ENCODE data around the gene ALDH1B1.
A peak's percentile ranks its signal among the peaks of the same experiment; 100 is the strongest.
"Not testable (repeated sequence)": the region's sequence is repeated elsewhere in the genome, so short reads cannot be mapped to it uniquely, and the experiment has no call there.

ALDH1B1 gene

DNA sequence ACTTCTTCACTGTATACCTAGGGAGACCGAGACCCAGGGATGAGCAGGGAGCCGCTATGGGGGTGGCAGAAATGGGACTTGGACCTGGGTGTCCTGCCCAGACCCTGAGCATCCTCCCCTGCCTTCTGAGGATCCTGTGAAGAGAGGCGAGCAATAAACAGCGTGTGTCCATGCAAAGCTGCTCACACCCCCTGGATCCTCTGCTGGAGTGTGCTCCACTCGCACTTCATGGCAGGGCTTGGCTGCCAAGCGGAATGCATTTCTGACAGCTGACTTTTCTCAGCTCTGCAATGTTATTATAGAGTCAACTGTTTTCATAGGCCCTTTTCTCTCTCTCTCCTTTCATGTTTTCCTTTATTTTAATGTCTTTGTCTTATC is 31.0 kb upstream of the ALDH1B1 start:
- DNase-seq (ENCODE audit: low spot score): no peak

- peak; percentile 70 for DNase-seq (ENCODE audit: low spot score)
Observed at GRCh38 chr9:38362852-38363588, 29.5 kb upstream of the ALDH1B1 start.

GRCh38 chr9:38363589-38363925 is 28.9 kb upstream of the ALDH1B1 start:
- no peak for DNase-seq (ENCODE audit: low spot score)

- no peak for DNase-seq (ENCODE audit: low spot score)
Observed at GRCh38 chr9:38367898-38368297, 24.6 kb upstream of the ALDH1B1 start.

- no peak for DNase-seq (ENCODE audit: low spot score)
Observed at GRCh38 chr9:38368731-38369130, 23.8 kb upstream of the ALDH1B1 start.

GRCh38 chr9:38370176-38370575 is 22.3 kb upstream of the ALDH1B1 start:
- DNase-seq (ENCODE audit: low spot score): no peak

- DNase-seq (ENCODE audit: low spot score): no peak
Observed at GRCh38 chr9:38371495-38371894, 21.0 kb upstream of the ALDH1B1 start.

DNA sequence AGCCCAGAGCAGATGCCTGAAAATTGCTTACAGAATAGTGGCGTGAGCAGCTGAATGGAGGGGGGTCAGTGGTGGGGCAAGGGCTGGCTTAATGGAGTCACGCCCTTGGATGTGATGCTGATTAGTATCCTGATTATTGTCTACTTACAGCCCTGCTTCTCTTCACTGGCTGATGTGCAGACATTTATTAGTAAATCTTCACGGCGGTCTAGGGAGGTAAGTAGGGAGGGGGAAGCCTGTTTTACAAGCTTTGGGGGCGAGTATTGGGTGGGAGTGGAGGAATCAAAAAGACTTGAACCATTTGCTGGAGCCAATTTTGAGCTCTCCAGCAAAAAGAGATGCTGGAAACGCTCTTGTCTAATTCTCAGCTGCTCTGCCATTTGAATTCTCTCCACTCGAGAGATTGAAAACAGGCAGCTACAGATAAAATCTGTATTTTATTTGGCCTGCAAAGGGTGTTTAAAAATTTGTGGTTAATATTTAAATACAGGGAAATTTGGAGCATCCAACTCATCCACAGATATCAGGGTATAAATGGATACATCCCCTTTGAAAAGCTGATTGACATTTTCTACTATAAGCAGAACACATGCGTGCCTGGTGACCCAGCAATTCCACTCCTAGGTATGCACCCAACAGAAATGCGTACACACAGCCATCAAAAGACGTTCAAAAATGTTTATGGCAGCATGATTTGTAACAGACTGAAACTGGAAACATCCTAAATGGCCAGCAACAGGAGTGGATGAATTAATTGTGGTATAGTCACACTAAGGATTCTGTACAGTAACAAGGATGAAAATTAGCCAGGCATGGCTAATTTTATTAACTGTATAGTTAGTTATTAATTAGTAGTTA is 19.5 kb upstream of the ALDH1B1 start:
- DNase-seq (ENCODE audit: low spot score): no peak

DNA sequence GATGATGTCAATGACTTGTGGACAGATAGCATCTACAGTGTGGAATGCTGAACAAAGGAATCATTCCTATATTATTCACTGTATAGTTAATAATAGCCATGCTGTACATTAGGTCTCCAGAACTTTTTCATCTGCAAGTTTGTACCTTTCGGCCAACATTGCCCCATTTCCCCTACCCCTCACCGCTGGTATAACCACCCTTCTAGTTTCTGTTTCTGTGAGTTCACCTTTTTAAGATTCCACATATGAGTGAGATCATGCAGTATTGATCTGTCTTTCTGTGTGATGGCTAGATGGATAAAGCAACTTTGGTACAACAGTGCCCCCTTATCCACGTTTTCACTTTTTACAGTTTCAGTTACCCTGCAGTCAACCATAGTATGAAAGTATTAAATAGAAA is 18.8 kb upstream of the ALDH1B1 start:
- no peak for DNase-seq (ENCODE audit: low spot score)

- no peak for DNase-seq (ENCODE audit: low spot score)
Observed at GRCh38 chr9:38374847-38375571, 17.5 kb upstream of the ALDH1B1 start.

DNA sequence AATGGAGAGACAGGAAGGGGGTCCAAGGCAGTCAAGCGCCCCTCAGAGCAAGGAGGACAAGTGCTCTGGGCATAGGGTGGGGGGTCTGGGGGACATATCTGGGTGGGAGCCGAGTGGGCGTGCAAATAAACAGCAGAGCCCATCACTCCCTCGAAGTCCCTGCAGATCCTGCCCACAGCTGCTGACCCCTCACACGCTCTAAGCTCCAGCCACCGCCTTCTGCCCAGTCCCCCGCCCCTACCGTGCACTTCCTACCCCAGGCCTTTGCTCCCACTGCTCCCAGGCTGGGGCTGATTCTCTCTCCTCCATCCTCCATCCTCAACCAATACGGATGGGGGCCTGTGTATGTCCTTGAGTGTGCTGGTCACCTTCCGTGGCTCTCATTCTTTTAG is 16.9 kb upstream of the ALDH1B1 start:
- no peak for DNase-seq (ENCODE audit: low spot score)

DNA sequence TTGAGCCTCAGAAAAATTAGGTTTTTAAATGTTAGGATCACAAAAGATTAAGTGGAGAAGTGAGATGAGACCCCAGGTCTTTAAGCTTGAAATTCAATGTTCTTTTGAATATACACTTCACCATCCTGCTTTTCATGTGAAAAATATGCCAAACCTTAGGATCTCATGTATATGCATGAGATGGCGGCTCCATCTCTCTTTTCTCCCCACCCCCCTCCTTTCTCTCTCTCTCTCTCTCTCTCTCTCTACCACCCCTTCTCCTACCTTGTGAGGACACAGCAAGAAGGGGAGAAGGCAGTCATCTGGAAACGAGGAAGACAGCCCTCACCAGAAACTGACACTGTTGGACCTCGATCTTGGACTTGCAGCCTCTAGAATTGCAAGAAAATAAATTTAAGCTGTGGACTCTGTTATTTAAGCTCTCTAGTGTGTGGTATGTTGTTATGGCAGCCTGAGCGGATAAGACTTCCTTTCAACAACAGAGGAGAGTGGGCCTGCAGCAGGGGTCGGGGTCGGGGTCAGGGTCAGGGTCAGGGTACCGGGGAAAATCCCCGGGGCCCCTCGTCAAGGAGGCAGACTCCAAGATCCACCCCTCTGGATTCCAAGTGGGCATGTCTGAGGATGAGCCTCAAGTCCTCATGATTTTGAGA is 16.4 kb upstream of the ALDH1B1 start:
- no peak for DNase-seq (ENCODE audit: low spot score)

GRCh38 chr9:38377336-38378083 is 15.0 kb upstream of the ALDH1B1 start:
- not testable (repeated sequence) for DNase-seq (ENCODE audit: low spot score)

GRCh38 chr9:38380230-38380871 is 12.2 kb upstream of the ALDH1B1 start:
- peak; percentile 5 for DNase-seq (ENCODE audit: low spot score)

- DNase-seq (ENCODE audit: low spot score): no peak
Observed at GRCh38 chr9:38380872-38381534, 11.5 kb upstream of the ALDH1B1 start.

DNA sequence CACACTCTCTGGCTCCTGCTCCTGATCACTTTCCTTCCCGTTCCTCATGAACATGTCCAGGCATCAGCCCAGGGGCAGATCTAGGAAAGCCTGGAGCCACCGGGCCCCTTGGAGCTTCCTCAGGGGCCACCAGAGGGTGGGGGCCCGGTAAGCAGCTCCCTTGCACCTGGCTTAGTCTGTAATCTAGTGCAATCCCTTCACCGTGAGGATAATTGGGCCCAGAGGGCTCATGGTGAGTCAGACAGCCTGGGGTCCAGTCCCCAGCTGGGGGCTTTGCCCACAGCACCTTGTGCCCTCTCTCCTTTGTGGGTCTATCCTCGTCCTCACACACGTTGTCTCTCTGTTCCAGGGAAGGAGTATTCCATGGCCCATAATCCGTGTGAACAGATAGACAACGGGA is 10.4 kb upstream of the ALDH1B1 start:
- no peak for DNase-seq (ENCODE audit: low spot score)

DNA sequence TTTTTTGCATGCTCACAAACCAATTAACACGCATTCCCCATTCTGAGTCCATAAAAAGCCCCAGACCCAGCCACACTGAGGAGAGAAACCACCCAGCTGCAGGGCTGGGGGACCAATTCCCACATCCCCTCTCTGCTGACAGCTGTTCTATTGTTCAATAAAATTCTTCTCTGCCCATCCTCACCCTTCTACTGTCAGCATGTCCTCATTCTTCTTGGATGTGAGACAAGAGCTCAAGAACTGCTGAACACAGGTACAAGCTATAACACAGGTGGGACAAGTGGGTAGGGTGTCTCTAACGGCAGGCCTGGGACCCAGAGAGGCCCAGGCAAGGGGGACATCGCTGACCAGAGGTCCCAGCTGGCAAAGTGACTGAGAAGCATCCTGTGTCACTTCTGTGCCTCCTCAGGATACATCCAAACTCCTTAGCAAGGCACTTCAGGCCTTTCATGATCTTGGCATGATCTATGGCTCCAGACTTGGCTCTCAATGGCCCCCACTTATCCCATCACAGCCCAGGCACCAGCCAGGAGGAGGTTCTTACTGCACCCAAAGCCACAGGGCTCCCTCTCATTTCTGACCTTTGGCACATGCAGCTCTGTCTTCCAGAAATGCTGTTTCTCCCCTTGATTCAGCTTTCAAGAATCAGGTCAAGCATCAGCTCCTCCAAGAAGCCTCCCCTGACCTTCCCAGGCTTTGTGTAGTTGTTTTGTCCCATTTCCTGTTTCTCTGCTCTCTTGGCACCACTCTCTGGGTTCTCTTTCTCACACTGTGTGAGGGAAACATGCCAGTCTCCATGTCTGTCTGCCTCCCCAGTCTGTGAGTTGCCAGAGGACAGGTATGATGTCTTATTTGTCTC is 7.3 kb upstream of the ALDH1B1 start:
- no peak for DNase-seq (ENCODE audit: low spot score)

DNA sequence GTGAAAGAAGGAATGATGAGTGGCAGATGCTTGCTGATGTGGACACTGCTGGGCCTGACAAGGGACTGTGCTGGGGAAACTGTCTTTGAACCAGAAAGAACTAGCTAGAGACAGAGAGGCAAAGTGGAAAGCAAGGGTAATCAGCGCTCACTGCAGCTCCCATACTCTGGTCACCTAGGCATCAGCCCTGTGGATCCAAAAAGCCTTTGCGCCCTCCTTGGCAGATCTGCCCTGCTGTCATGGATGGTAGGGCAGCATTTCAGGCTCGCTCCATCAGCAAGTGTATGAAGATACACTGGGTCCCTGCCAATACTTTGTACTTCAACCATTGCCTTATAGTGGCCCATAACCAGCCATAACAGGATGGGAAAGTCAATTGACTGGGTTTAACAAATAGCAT is 6.6 kb upstream of the ALDH1B1 start:
- DNase-seq (ENCODE audit: low spot score): no peak

GRCh38 chr9:38386319-38386895 is 6.1 kb upstream of the ALDH1B1 start:
- DNase-seq (ENCODE audit: low spot score): no peak
